Loucy (cell line): ENCODE data around the gene AP1S1.

Experiments
- CTCF ChIP-seq: fragments of 200-600 bp; sonication (generic); conservative IDR thresholded peaks from 2 replicates; pipeline ENCODE4 v1.5.1; 2014; ENCODE audit warnings: mild to moderate bottlenecking, antibody characterized with exemption, low read length
- EZH2phosphoT487 ChIP-seq: fragments of 200-600 bp; IDR thresholded peaks from 2 replicates; pipeline ENCODE4 v1.6.1; 2018; ENCODE audit warnings: antibody characterized with exemption, mild to moderate bottlenecking, moderate library complexity, borderline replicate concordance

GRCh38 chr7:101198476-101198875, 44.2 kb downstream of the AP1S1 start:
- TF ChIP-seq CTCF (no peak), EZH2phosphoT487 (no peak)
